ENCODE results near the gene VPS45.

DNA sequence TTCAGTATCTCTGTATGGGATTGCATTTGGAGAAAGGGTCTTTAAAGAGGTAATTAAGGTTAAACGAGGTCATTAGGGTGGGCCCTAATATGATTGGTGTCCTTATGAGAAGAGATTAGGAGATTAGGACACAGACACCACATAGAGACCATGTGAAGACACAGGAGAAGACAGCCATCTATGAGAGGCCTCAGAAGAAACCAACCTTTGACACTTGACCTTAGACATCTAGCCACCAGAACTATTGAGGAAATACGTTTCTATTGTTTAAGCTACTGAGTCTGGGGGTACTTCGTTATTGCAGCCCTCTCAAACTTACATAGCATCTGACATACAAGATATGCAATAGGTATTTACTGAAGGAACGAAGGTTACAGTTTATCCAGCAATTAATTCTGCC, 7.3 kb upstream of the VPS45 start:
- TF ChIP-seq, protein P1, sequence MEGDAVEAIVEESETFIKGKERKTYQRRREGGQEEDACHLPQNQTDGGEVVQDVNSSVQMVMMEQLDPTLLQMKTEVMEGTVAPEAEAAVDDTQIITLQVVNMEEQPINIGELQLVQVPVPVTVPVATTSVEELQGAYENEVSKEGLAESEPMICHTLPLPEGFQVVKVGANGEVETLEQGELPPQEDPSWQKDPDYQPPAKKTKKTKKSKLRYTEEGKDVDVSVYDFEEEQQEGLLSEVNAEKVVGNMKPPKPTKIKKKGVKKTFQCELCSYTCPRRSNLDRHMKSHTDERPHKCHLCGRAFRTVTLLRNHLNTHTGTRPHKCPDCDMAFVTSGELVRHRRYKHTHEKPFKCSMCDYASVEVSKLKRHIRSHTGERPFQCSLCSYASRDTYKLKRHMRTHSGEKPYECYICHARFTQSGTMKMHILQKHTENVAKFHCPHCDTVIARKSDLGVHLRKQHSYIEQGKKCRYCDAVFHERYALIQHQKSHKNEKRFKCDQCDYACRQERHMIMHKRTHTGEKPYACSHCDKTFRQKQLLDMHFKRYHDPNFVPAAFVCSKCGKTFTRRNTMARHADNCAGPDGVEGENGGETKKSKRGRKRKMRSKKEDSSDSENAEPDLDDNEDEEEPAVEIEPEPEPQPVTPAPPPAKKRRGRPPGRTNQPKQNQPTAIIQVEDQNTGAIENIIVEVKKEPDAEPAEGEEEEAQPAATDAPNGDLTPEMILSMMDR (IDR thresholded peaks at IDR 0.05; ENCODE audit: insufficient read depth, low read length, poor library complexity, severe bottlenecking) = no peak
- no peak for TF ChIP-seq EZH2phosphoT487 (conservative IDR thresholded peaks at IDR 0.05; ENCODE audit: low read length)

Measured in SU-DHL-6 (cell line).